Sigmoid colon (tissue), 7 donors: ENCODE results near the gene GPR158. TPM values are rescaled to one million over a fixed set of nuclear protein-coding genes. Genes with fewer than 3 reads are reported as not detected.

Experiments
- DNase-seq: peaks from one replicate; pipeline ENCODE4 v3.0.0-alpha.2; 2019
- H3K27ac ChIP-seq, 4 donors: fragments of 200-600 bp; sonication (generic); one replicate each; pipeline ENCODE4 v1.5.1; 2016 to 2019; ENCODE audit warnings: mild to moderate bottlenecking in 1 of 4
- H3K27me3 ChIP-seq, 3 donors: fragments of 200-600 bp; sonication (generic); one replicate each; pipeline ENCODE4 v1.5.1; 2019; ENCODE audit warnings: mild to moderate bottlenecking in 1 of 3
- H3K36me3 ChIP-seq, 4 donors: fragments of 200-600 bp; sonication (generic); one replicate each; pipeline ENCODE4 v1.5.1; 2016 to 2019
- H3K4me1 ChIP-seq, 4 donors: fragments of 200-600 bp; sonication (generic); one replicate each; pipeline ENCODE4 v1.5.1; 2017 to 2019
- H3K4me3 ChIP-seq, 4 donors: fragments of 200-600 bp; sonication (generic); one replicate each; pipeline ENCODE4 v1.5.1; 2017 to 2019; ENCODE audit warnings: mild to moderate bottlenecking in 2 of 4, moderate library complexity in 1 of 4
- H3K9me3 ChIP-seq, 4 donors: fragments of 200-600 bp in 3 of 4; sonication (generic) in 3 of 4; one replicate each; pipeline versions ENCODE4 v1.5.1 to v1.6.1; 2013 to 2019
- CTCF ChIP-seq, 4 experiments: fragments of 450-650 bp in 3 of 4; fragments of 200-600 bp in 1 of 4; IDR thresholded peaks; one replicate each; pipeline ENCODE4 v1.5.1; 2016 to 2019; ENCODE audit warnings: antibody characterized with exemption in 4 of 4, mild to moderate bottlenecking in 3 of 4, moderate library complexity in 2 of 4
- EP300 ChIP-seq, 4 donors: sonication (generic); formaldehyde crosslinking; IDR thresholded peaks; one replicate each; pipeline ENCODE4 v1.6.1; 2017; ENCODE audit warnings: antibody characterized with exemption in 4 of 4
- POLR2A ChIP-seq, 2 donors: fragments of 450-650 bp; IDR thresholded peaks; one replicate each; pipeline ENCODE4 v1.6.1; 2016; ENCODE audit warnings: antibody characterized with exemption in 2 of 2, mild to moderate bottlenecking in 2 of 2, moderate library complexity in 2 of 2
- POLR2AphosphoS5 ChIP-seq, 4 donors: sonication (generic); formaldehyde crosslinking; IDR thresholded peaks; one replicate each; pipeline ENCODE4 v1.6.1; 2017; ENCODE audit warnings: antibody characterized with exemption in 4 of 4
- WGBS, 2 donors: extraction: QIAGEN DNeasy Blood & Tissue Kit; methylation state at CpG; one replicate each; pipeline ENCODE4 v1.1.7; 2013; 5-methylcytosine and 5-hydroxymethylcytosine counted together
- intact Hi-C: fragments of 100-400 bp; cut with DNase I; formaldehyde crosslinking; loops from one replicate; pipeline ENCODE4 v1.15.1; 2023
- polyA plus RNA-seq, 3 donors: library from polyadenylated mRNA; stranded (reverse); fragments of 200-250 nt; gene quantifications; one replicate each; pipeline ENCODE4 v1.2.3, GENCODE V29; 2013
- total RNA-seq, 4 donors: library from RNA; depleted of rRNA; stranded (reverse); fragments of >200 nt; gene quantifications; one replicate each; pipeline ENCODE4 v1.1.0, GENCODE V29; 2016
- donor health status: healthy with polysubstance abuse.
- donor health status: Bipolar disorder and iron deficiency.
- donor health status: healthy.

The GPR158 gene
- total and polyA plus RNA-seq, 7 donors = 0.16 to 1.1 (median 0.54) TPM; not detected in 2

- no peaks in the 10 kb centered on the region for H3K36me3 ChIP-seq
- H3K4me1 ChIP-seq = no peaks in the 10 kb centered on the region
- H3K9me3 ChIP-seq = no peaks in the 10 kb centered on the region
- H3K4me3 ChIP-seq = no peak overlapping the region
- intact Hi-C loops = no loop called here
- 41 to 49% methylated on average over 4 of the region's 4 CpGs for WGBS, 2 donors
- no peaks in the 10 kb centered on the region for H3K27me3 ChIP-seq
- TF ChIP-seq CTCF (IDR thresholded peaks at IDR 0.05) (no peak), POLR2A (IDR thresholded peaks at IDR 0.05) (no peak), POLR2AphosphoS5 (IDR thresholded peaks at IDR 0.05) (no peak), EP300 (IDR thresholded peaks at IDR 0.05) (no peak)
- DNase-seq = no peak
- no peak overlapping the region for H3K27ac ChIP-seq
These were observed 318.5 kb downstream of the GPR158 start for GRCh38 chr10:25493122-25493893.

GRCh38 chr10:25497246-25497645 lies 322.4 kb downstream of the GPR158 start:
- Histone ChIP-seq H3K36me3 (no peaks in the 10 kb centered on the region), H3K27me3 (no peaks in the 10 kb centered on the region), H3K4me3 (no peak overlapping the region), H3K9me3 (no peaks in the 10 kb centered on the region), H3K4me1 (peaks cover 0 to 6% (median 0%) of the 10 kb centered on the region in 4 donors), H3K27ac (no peak overlapping the region)
- DNase-seq = no peak
- 85 to 89% methylated on average over 3 of the region's 3 CpGs for WGBS, 2 donors
- intact Hi-C loops = no loop called here
- TF ChIP-seq CTCF (IDR thresholded peaks at IDR 0.05) (no peak), POLR2A (IDR thresholded peaks at IDR 0.05) (no peak), POLR2AphosphoS5 (IDR thresholded peaks at IDR 0.05) (no peak), EP300 (IDR thresholded peaks at IDR 0.05) (no peak)

GRCh38 chr10:25498645-25499044 lies 323.8 kb downstream of the GPR158 start:
- no peaks in the 10 kb centered on the region for H3K36me3 ChIP-seq
- intact Hi-C loops = no loop called here
- H3K27me3 ChIP-seq = no peaks in the 10 kb centered on the region
- no peaks in the 10 kb centered on the region for H3K9me3 ChIP-seq
- H3K4me1 ChIP-seq = peaks cover 0 to 7% (median 0%) of the 10 kb centered on the region in 4 donors
- 76 to 82% methylated on average over 5 of the region's 5 CpGs for WGBS, 2 donors
- TF ChIP-seq EP300 (IDR thresholded peaks at IDR 0.05) = no peak
- H3K4me3 ChIP-seq = no peak overlapping the region
- H3K27ac ChIP-seq = no peak overlapping the region
- DNase-seq = no peak

- H3K27me3 ChIP-seq = no peaks in the 10 kb centered on the region
- no peak for DNase-seq
- WGBS, 2 donors = 69 to 72% methylated on average over 4 of the region's 4 CpGs
- no peak overlapping the region for H3K27ac ChIP-seq
- intact Hi-C loops = no loop called here
- H3K4me1 ChIP-seq = peaks cover 0 to 7% (median 0%) of the 10 kb centered on the region in 4 donors
- TF ChIP-seq POLR2AphosphoS5 (IDR thresholded peaks at IDR 0.05) (no peak), CTCF (IDR thresholded peaks at IDR 0.05) (no peak), POLR2A (IDR thresholded peaks at IDR 0.05) (no peak), EP300 (IDR thresholded peaks at IDR 0.05) (no peak)
- no peaks in the 10 kb centered on the region for H3K9me3 ChIP-seq
- no peaks in the 10 kb centered on the region for H3K36me3 ChIP-seq
- H3K4me3 ChIP-seq = no peak overlapping the region
These were observed 327.1 kb downstream of the GPR158 start for GRCh38 chr10:25501912-25502311.

GRCh38 chr10:25502453-25502852 lies 327.7 kb downstream of the GPR158 start:
- Histone ChIP-seq H3K36me3 (no peaks in the 10 kb centered on the region), H3K9me3 (no peaks in the 10 kb centered on the region), H3K27me3 (no peaks in the 10 kb centered on the region), H3K27ac (no peak overlapping the region), H3K4me3 (no peak overlapping the region), H3K4me1 (peaks cover 0 to 7% (median 0%) of the 10 kb centered on the region in 4 donors)
- no peak for DNase-seq
- 52 to 62% methylated on average over 1 of the region's 1 CpG for WGBS, 2 donors
- intact Hi-C loops = no loop called here
- no peak for TF ChIP-seq POLR2A (IDR thresholded peaks at IDR 0.05)
- TF ChIP-seq CTCF (IDR thresholded peaks at IDR 0.05) = no peak
- no peak for TF ChIP-seq POLR2AphosphoS5 (IDR thresholded peaks at IDR 0.05)
- TF ChIP-seq EP300 (IDR thresholded peaks at IDR 0.05) = no peak
